ENCODE data around the gene GCNT2.

The GCNT2 gene

GRCh38 chr6:10479939-10480700 is 41.0 kb upstream of the GCNT2 start:
- TF ChIP-seq TCF12 (IDR thresholded peaks at IDR 0.05; ENCODE audit: low read depth) = no peak
- TF ChIP-seq, protein P1, sequence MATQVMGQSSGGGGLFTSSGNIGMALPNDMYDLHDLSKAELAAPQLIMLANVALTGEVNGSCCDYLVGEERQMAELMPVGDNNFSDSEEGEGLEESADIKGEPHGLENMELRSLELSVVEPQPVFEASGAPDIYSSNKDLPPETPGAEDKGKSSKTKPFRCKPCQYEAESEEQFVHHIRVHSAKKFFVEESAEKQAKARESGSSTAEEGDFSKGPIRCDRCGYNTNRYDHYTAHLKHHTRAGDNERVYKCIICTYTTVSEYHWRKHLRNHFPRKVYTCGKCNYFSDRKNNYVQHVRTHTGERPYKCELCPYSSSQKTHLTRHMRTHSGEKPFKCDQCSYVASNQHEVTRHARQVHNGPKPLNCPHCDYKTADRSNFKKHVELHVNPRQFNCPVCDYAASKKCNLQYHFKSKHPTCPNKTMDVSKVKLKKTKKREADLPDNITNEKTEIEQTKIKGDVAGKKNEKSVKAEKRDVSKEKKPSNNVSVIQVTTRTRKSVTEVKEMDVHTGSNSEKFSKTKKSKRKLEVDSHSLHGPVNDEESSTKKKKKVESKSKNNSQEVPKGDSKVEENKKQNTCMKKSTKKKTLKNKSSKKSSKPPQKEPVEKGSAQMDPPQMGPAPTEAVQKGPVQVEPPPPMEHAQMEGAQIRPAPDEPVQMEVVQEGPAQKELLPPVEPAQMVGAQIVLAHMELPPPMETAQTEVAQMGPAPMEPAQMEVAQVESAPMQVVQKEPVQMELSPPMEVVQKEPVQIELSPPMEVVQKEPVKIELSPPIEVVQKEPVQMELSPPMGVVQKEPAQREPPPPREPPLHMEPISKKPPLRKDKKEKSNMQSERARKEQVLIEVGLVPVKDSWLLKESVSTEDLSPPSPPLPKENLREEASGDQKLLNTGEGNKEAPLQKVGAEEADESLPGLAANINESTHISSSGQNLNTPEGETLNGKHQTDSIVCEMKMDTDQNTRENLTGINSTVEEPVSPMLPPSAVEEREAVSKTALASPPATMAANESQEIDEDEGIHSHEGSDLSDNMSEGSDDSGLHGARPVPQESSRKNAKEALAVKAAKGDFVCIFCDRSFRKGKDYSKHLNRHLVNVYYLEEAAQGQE (IDR thresholded peaks at IDR 0.05; ENCODE audit: low read depth) = no peak
- TF ChIP-seq RAD21 (IDR thresholded peaks at IDR 0.05; ENCODE audit: low read depth) = no peak
- TF ChIP-seq ZBTB7A (IDR thresholded peaks at IDR 0.05; ENCODE audit: low read depth) = no peak
- TF ChIP-seq CEBPB (IDR thresholded peaks at IDR 0.05) = no peak

DNA sequence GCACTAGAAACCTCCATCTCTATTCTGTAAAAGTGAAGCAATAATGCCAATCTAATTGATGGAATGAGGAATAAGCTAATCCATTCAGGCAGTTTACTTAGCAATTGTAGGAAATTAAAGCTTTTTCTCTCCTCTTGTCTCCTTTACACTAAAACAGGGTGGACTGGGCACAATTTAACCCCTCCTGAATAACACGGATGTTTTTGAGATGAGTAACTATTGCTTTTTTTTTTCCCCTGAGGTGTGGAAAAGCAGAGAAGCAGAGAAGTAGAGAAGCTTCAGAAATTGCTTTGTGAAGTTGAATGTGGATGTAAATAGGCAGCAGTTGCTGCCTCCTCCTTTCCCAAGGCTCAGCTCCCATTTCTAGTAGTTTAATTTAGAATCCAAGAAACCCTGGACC is 40.0 kb upstream of the GCNT2 start:
- peak; percentile 65 for TF ChIP-seq TEAD4 (IDR thresholded peaks at IDR 0.05)
- TF ChIP-seq NFIC (IDR thresholded peaks at IDR 0.05) = no peak

DNA sequence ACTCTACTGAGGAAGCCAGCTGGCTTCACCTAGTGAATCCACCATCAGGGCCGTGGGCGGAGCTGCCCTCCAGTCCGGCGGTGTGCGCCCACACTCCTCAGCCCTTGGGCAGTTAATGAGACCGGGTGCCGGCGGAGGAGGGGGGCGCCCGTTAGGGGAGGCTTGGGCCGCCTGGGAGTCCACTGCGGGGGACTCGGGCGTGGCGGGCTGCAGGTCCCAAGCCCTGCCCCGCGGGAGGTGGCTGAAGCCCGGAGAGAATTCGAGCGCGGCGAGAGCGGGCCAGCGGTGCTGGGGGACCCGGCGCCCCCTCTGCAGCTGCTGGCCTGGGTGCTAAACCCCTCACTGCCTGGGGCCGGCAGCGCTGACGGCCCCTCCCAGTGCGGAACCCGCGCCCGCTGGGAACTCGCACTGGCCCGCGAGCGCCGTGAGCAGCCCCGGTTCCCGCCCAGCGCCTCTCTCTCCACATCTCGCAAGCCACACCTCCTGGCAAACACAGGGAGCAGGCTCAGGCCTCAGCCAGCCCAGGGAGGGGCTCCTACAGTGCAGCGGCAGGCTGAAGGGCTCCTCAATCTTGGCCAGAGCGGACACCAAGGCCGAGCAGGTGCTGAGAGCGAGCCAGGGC is 38.4 kb upstream of the GCNT2 start:
- TF ChIP-seq, protein P1 (IDR thresholded peaks at IDR 0.05; ENCODE audit: low read depth) = no peak
- TF ChIP-seq TAF1 (IDR thresholded peaks at IDR 0.05; ENCODE audit: low read depth) (no peak), YY1 (IDR thresholded peaks at IDR 0.05; ENCODE audit: low read depth) (no peak), USF1 (IDR thresholded peaks at IDR 0.05) (no peak), TCF12 (IDR thresholded peaks at IDR 0.05; ENCODE audit: low read depth) (no peak), ZBTB7A (IDR thresholded peaks at IDR 0.05; ENCODE audit: low read depth) (no peak), NFIC (IDR thresholded peaks at IDR 0.05) (no peak), TEAD4 (IDR thresholded peaks at IDR 0.05) (no peak), EP300 (IDR thresholded peaks at IDR 0.05; ENCODE audit: borderline replicate concordance) (no peak), EGR1 (IDR thresholded peaks at IDR 0.05) (no peak), CREB1 (IDR thresholded peaks at IDR 0.05; ENCODE audit: low read depth) (no peak), FOXM1 (IDR thresholded peaks at IDR 0.05; ENCODE audit: borderline replicate concordance, low read depth) (no peak), RAD21 (IDR thresholded peaks at IDR 0.05; ENCODE audit: low read depth) (no peak), CEBPB (IDR thresholded peaks at IDR 0.05) (no peak)
- TF ChIP-seq, protein P2, sequence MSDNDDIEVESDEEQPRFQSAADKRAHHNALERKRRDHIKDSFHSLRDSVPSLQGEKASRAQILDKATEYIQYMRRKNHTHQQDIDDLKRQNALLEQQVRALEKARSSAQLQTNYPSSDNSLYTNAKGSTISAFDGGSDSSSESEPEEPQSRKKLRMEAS (IDR thresholded peaks at IDR 0.05) = no peak

GRCh38 chr6:10484912-10485311 is 36.2 kb upstream of the GCNT2 start:
- no peak for TF ChIP-seq EGR1 (IDR thresholded peaks at IDR 0.05)
- TF ChIP-seq, protein P2 (IDR thresholded peaks at IDR 0.05) = no peak
- TF ChIP-seq CEBPB (IDR thresholded peaks at IDR 0.05) = no peak

DNA sequence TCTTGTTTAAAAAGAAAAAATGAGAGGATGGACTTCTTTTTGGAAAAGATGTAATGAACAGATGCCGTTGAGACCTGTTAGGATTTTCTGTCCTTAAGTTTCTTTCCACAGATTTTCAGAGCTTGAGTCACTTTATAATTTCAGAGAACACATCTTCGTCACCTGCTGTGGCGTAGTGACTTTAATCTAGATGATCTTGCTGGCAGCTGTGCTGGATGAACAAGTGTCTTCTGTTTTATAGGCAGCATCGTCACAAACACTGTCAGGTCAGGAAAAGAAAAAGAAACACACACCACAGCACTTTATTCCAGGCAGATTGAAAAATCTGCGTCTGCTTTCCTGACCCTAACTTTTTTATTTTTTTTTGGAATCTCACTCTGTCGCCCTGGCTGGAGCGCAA is 35.7 kb upstream of the GCNT2 start:
- TF ChIP-seq, protein P1 (IDR thresholded peaks at IDR 0.05; ENCODE audit: low read depth) = no peak

- TF ChIP-seq YY1 (IDR thresholded peaks at IDR 0.05; ENCODE audit: low read depth) = no peak
- TF ChIP-seq CREB1 (IDR thresholded peaks at IDR 0.05; ENCODE audit: low read depth) = no peak
Measured at GRCh38 chr6:10486215-10486614, 34.9 kb upstream of the GCNT2 start.
